Sciatic nerve (tissue), 2 donors: ENCODE data around the gene ANO3. TPM values are rescaled to one million over a fixed set of nuclear protein-coding genes. Genes with fewer than 3 reads are reported as not detected.

ENCODE experiments used
- ATAC-seq: fragments of 200-7000 bp; cut with Tn5 transposase; one replicate; pipeline ENCODE4 v1.9.1; 2020; ENCODE audit warnings: mild to moderate bottlenecking, moderate library complexity
- DNase-seq: peaks from one replicate; pipeline ENCODE4 v3.0.0-alpha.2; 2020; ENCODE audit warnings: low spot score
- intact Hi-C: fragments of 100-400 bp; cut with DNase I; formaldehyde crosslinking; loops from one replicate; pipeline ENCODE4 v1.14.2; 2022
- total RNA-seq: library from RNA; stranded (reverse); fragmentation: NEBNext Ultra II Directional; extraction: Animal tissue kit (Norgen Biotek cat#: 25700); gene quantifications from one replicate; pipeline ENCODE4 v1.2.1, GENCODE V29; 2021
- donor health status: DM: no; HTN: no; CAD: no.
- donor health status: DM: no; HTN: no; CAD: no.

Gene ANO3
- total RNA-seq, 1 donor from 2014 or later = 0.76 TPM

GRCh38 chr11:26675233-26675928, 343.5 kb downstream of the ANO3 start:
- no peak for ATAC-seq
- no peak for DNase-seq
- intact Hi-C loops = no loop called here

GRCh38 chr11:26676641-26677040, 344.7 kb downstream of the ANO3 start:
- intact Hi-C loops = no loop called here
- DNase-seq (no peak), ATAC-seq (no peak)

- no peak for DNase-seq
- intact Hi-C loops = no loop called here
- no peak for ATAC-seq
These were observed 345.6 kb downstream of the ANO3 start for GRCh38 chr11:26677566-26677965.

GRCh38 chr11:26687351-26687750, 355.4 kb downstream of the ANO3 start:
- intact Hi-C loops = no loop called here
- ATAC-seq (no peak), DNase-seq (no peak)

- ATAC-seq = no peak
- intact Hi-C loops = no loop called here
- no peak for DNase-seq
These were observed 356.8 kb downstream of the ANO3 start for GRCh38 chr11:26688701-26689100.

- ATAC-seq (no peak), DNase-seq (no peak)
- intact Hi-C loops = no loop called here
These were observed 364.4 kb downstream of the ANO3 start for GRCh38 chr11:26696330-26696729.

GRCh38 chr11:26698224-26698623, 366.3 kb downstream of the ANO3 start:
- ATAC-seq (no peak), DNase-seq (no peak)
- intact Hi-C loops = no loop called here

GRCh38 chr11:26700574-26701235, 368.8 kb downstream of the ANO3 start:
- DNase-seq (no peak), ATAC-seq (no peak)
- intact Hi-C loops = no loop called here

GRCh38 chr11:26702406-26702805, 370.5 kb downstream of the ANO3 start:
- ATAC-seq = no peak
- intact Hi-C loops = no loop called here

GRCh38 chr11:26703411-26704191, 371.7 kb downstream of the ANO3 start:
- intact Hi-C loops = no loop called here
- ATAC-seq (no peak), DNase-seq (no peak)

More at GRCh38 chr11:26702406-26702805, 370.5 kb downstream of the ANO3 start:
- DNase-seq = no peak

- DNase-seq = no peak
- no peak for ATAC-seq
- intact Hi-C loops = no loop called here
These were observed 372.3 kb downstream of the ANO3 start for GRCh38 chr11:26704249-26704648.

GRCh38 chr11:26706181-26706580, 374.3 kb downstream of the ANO3 start:
- DNase-seq (no peak), ATAC-seq (no peak)
- intact Hi-C loops = no loop called here

GRCh38 chr11:26708736-26709456, 377.0 kb downstream of the ANO3 start:
- ATAC-seq = no peak
- intact Hi-C loops = no loop called here
- DNase-seq = no peak

GRCh38 chr11:26710489-26710888, 378.6 kb downstream of the ANO3 start:
- intact Hi-C loops = no loop called here
- no peak for DNase-seq
- ATAC-seq = no peak

- no peak for ATAC-seq
- intact Hi-C loops = no loop called here
- DNase-seq = no peak
These were observed 380.6 kb downstream of the ANO3 start for GRCh38 chr11:26712497-26712896.

Other genes with a start within 250 kb of the ANO3 start
- not detected for gene MUC15, start 240.1 kb downstream of the ANO3 start, total RNA-seq